IMR-90 (cell line): ENCODE data around the gene PRKAG2. TPM values are rescaled to one million over a fixed set of nuclear protein-coding genes. Genes with fewer than 3 reads are reported as not detected.

Experiments used
- ATAC-seq: fragments of 200-7000 bp; cut with Tn5 transposase; 2 replicates; pipeline ENCODE4 v1.9.1; 2020; ENCODE audit warnings: low read depth, mild to moderate bottlenecking, moderate library complexity
- BruUV-seq: library from RNA; stranded (reverse); fragments of 400-500 nt; replicated peaks from 2 replicates; lab custom pipeline; 2021; lab: Mats Ljungman, UMichigan
- CTCF ChIA-PET: fragments of 300-600 bp; formaldehyde crosslinking; extraction: SDS; loops from one replicate; lab custom pipeline; 2021; ENCODE audit warnings: antibody characterized with exemption; lab: Yijun Ruan, JAX
- POLR2A ChIA-PET: fragments of 300-600 bp; sonication (Branson Sonifier 250); formaldehyde crosslinking; loops from one replicate; lab custom pipeline; 2022; ENCODE audit warnings: antibody characterized with exemption; ENCODE audit not compliant: unreplicated experiment; lab: Charles Lee
- DNase-seq: peaks from one replicate; pipeline ENCODE4 v3.0.0; 2013
- H2AFZ ChIP-seq: replicated peaks from 2 replicates; pipeline ENCODE3; 2013; ENCODE audit warnings: low read length, mild to moderate bottlenecking; ENCODE audit not compliant: poor library complexity
- H2AK5ac ChIP-seq: 2 replicates; pipeline ENCODE4 v1.6.1; 2013; ENCODE audit warnings: low read depth, low read length, inconsistent platforms
- H2AK9ac ChIP-seq: replicated peaks from 2 replicates; pipeline ENCODE3; 2013; ENCODE audit warnings: mild to moderate bottlenecking, low read depth, low read length, moderate library complexity; ENCODE audit not compliant: poor library complexity
- H2BK120ac ChIP-seq: 2 replicates; pipeline ENCODE4 v1.6.1; 2013; ENCODE audit warnings: low read depth, low read length, inconsistent platforms
- H2BK15ac ChIP-seq: 3 replicates; pipeline ENCODE4 v1.6.1; 2013; ENCODE audit warnings: low read depth, low read length, inconsistent platforms
- H2BK20ac ChIP-seq: 2 replicates; pipeline ENCODE4 v1.6.1; 2013; ENCODE audit warnings: low read depth, mild to moderate bottlenecking, inconsistent platforms, low read length, moderate library complexity
- H2BK5ac ChIP-seq: 2 replicates; pipeline ENCODE4 v1.6.1; 2013; ENCODE audit warnings: mild to moderate bottlenecking, low read depth, low read length, inconsistent platforms; ENCODE audit not compliant: poor library complexity, severe bottlenecking
- H3K14ac ChIP-seq: replicated peaks from 2 replicates; pipeline ENCODE4 v1.6.1; 2013; ENCODE audit warnings: low read depth, low read length, inconsistent platforms
- H3K18ac ChIP-seq: 2 replicates; pipeline ENCODE4 v1.6.1; 2013; ENCODE audit warnings: low read depth, low read length, control low read depth
- H3K23ac ChIP-seq: 2 replicates; pipeline ENCODE4 v1.6.1; 2013; ENCODE audit warnings: low read depth, low read length, inconsistent platforms
- H3K27ac ChIP-seq: 2 replicates; pipeline ENCODE4 v1.5.1; 2013; ENCODE audit warnings: mild to moderate bottlenecking, control low read depth, low read length; ENCODE audit not compliant: insufficient read depth
- H3K27me3 ChIP-seq: 2 replicates; pipeline ENCODE4 v1.6.1; 2013; ENCODE audit warnings: low read length; ENCODE audit not compliant: control insufficient read depth, insufficient read depth
- H3K36me3 ChIP-seq: 2 replicates; pipeline ENCODE4 v1.6.1; 2013; ENCODE audit warnings: low read length, mixed read lengths; ENCODE audit not compliant: control insufficient read depth, insufficient read depth
- H3K4ac ChIP-seq: 2 replicates; pipeline ENCODE4 v1.6.1; 2013; ENCODE audit warnings: low read depth, low read length, inconsistent platforms
- H3K4me1 ChIP-seq: 2 replicates; pipeline ENCODE4 v1.6.1; 2013; ENCODE audit warnings: low read length, mixed read lengths; ENCODE audit not compliant: control insufficient read depth, insufficient read depth
- H3K4me2 ChIP-seq: 2 replicates; pipeline ENCODE4 v1.6.1; 2013; ENCODE audit warnings: low read depth, mild to moderate bottlenecking, control low read depth, low read length, moderate library complexity
- H3K4me3 ChIP-seq: 2 replicates; pipeline ENCODE4 v1.5.1; 2013; ENCODE audit warnings: low read depth, mild to moderate bottlenecking, control low read depth, low read length, moderate library complexity; ENCODE audit not compliant: insufficient read depth
- H3K56ac ChIP-seq: 2 replicates; pipeline ENCODE4 v1.6.1; 2013; ENCODE audit warnings: low read length, inconsistent platforms; ENCODE audit not compliant: insufficient read depth; ENCODE audit errors: extremely low read depth
- H3K79me1 ChIP-seq, 2 experiments: 2 replicates each; pipeline ENCODE4 v1.6.1; 2013; ENCODE audit warnings: low read length in 2 of 2, inconsistent platforms in 1 of 2, low read depth in 1 of 2
- H3K9ac ChIP-seq: 2 replicates; pipeline ENCODE4 v1.6.1; 2013; ENCODE audit warnings: low read depth, low read length, control low read depth
- H3K9me1 ChIP-seq: 2 replicates; pipeline ENCODE4 v1.6.1; 2013; ENCODE audit warnings: low read length, inconsistent platforms; ENCODE audit not compliant: insufficient read depth
- H3K9me3 ChIP-seq: 2 replicates; pipeline ENCODE4 v1.6.1; 2013; ENCODE audit warnings: low read length; ENCODE audit not compliant: control insufficient read depth, insufficient read depth
- H4K20me1 ChIP-seq: 2 replicates; pipeline ENCODE4 v1.6.1; 2013; ENCODE audit warnings: low read length, inconsistent platforms; ENCODE audit not compliant: insufficient read depth
- H4K5ac ChIP-seq: 2 replicates; pipeline ENCODE4 v1.6.1; 2013; ENCODE audit warnings: mild to moderate bottlenecking, low read depth, low read length, control low read depth
- H4K8ac ChIP-seq, 2 experiments: 2 replicates each; pipeline ENCODE4 v1.6.1; 2013; ENCODE audit warnings: low read depth in 2 of 2, low read length in 2 of 2, control low read depth in 1 of 2, inconsistent platforms in 1 of 2
- H4K91ac ChIP-seq: 2 replicates; pipeline ENCODE4 v1.6.1; 2013; ENCODE audit warnings: low read depth, low read length, inconsistent platforms; ENCODE audit not compliant: insufficient read depth
- BHLHE40 ChIP-seq: fragments of 150-350 bp; IDR thresholded peaks from 2 replicates; pipeline ENCODE4 v1.6.1; 2016; ENCODE audit warnings: mild to moderate bottlenecking, low read depth, low read length
- CHD1 ChIP-seq: IDR thresholded peaks from 2 replicates; pipeline ENCODE4 v1.6.1; 2012; ENCODE audit warnings: low read depth, low read length, improper control_type of control experiment
- FOS ChIP-seq: fragments of 150-350 bp; IDR thresholded peaks from 2 replicates; pipeline ENCODE4 v1.6.1; 2016; ENCODE audit warnings: low read depth, low read length
- MAFK ChIP-seq: IDR thresholded peaks from 2 replicates; pipeline ENCODE4 v1.6.1; 2012; ENCODE audit warnings: low read depth, low read length, improper control_type of control experiment
- MAZ ChIP-seq: IDR thresholded peaks from 2 replicates; pipeline ENCODE4 v1.6.1; 2012; ENCODE audit warnings: low read depth, mild to moderate bottlenecking, low read length, improper control_type of control experiment, moderate library complexity, borderline replicate concordance
- MXI1 ChIP-seq: IDR thresholded peaks from 2 replicates; pipeline ENCODE4 v1.6.1; 2012; ENCODE audit warnings: low read depth, mild to moderate bottlenecking, low read length, moderate library complexity, borderline replicate concordance
- POLR2A ChIP-seq: IDR thresholded peaks from 2 replicates; pipeline ENCODE4 v1.6.1; 2012; ENCODE audit warnings: mild to moderate bottlenecking, low read depth, low read length
- RCOR1 ChIP-seq: IDR thresholded peaks from 2 replicates; pipeline ENCODE4 v1.6.1; 2012; ENCODE audit warnings: mild to moderate bottlenecking, low read length, improper control_type of control experiment; ENCODE audit not compliant: insufficient replicate concordance
- RFX5 ChIP-seq: IDR thresholded peaks from 2 replicates; pipeline ENCODE4 v1.8.0; 2012; ENCODE audit warnings: low read depth, mild to moderate bottlenecking, low read length, moderate library complexity
- SMC3 ChIP-seq: fragments of 150-350 bp; IDR thresholded peaks from 2 replicates; pipeline ENCODE4 v1.6.1; 2016; ENCODE audit warnings: low read depth, mild to moderate bottlenecking, antibody characterized with exemption, low read length, moderate library complexity
- WGBS, 2 experiments: methylation state at CpG; one replicate each; pipeline versions ENCODE4 v1.1.5 to v1.1.7; 2013; ENCODE audit warnings: missing lambda C conversion rate in 2 of 2; ENCODE audit not compliant: insufficient read length in 1 of 2; ENCODE audit errors: extremely low coverage in 2 of 2; 5-methylcytosine and 5-hydroxymethylcytosine counted together
- dilution Hi-C: fragments of 300-500 bp; cut with HindIII; formaldehyde crosslinking; loops from one replicate; pipeline ENCODE4 v1.14.3; 2018; ENCODE audit warnings: low sequenced_read_pairs; ENCODE audit not compliant: unreplicated experiment
- in situ Hi-C: fragments of 300-500 bp; cut with MboI; formaldehyde crosslinking; loops from 3 replicates; pipeline ENCODE4 v1.14.3; 2019; ENCODE audit warnings: low sequenced_read_pairs, inconsistent platforms, mixed read lengths
- intact Hi-C: fragments of 100-400 bp; cut with micrococcal nuclease; formaldehyde crosslinking; loops from 2 replicates; pipeline ENCODE4 v1.10.0; 2022
- polyA plus RNA-seq, 3 experiments: library from polyadenylated mRNA; depleted of rRNA; stranded (reverse); fragments of >200 nt; gene quantifications; 2 replicates each; pipeline ENCODE4 v1.2.3, GENCODE V29; 2012; ENCODE audit warnings: low replicate concordance in 1 of 3
- total RNA-seq: library from RNA; depleted of rRNA; stranded (reverse); fragments of >200 nt; gene quantifications from 2 replicates; pipeline ENCODE4 v1.2.3, GENCODE V29; 2012
- TF ChIP-seq, protein P1 (sequence below): fragments of 150-350 bp; IDR thresholded peaks from 2 replicates; pipeline ENCODE4 v1.6.1; 2017; ENCODE audit warnings: mild to moderate bottlenecking, antibody characterized with exemption, low read length, low read depth
- TF ChIP-seq, protein P2 (sequence below): conservative IDR thresholded peaks from 2 replicates; pipeline ENCODE4 v1.5.1; 2012; ENCODE audit warnings: mild to moderate bottlenecking, low read depth, low read length, improper control_type of control experiment

The PRKAG2 gene
- total and polyA plus RNA-seq, 2 of the 4 experiments (the other 2 are of a cell fraction), result 15.4 to 21.6 TPM

DNA sequence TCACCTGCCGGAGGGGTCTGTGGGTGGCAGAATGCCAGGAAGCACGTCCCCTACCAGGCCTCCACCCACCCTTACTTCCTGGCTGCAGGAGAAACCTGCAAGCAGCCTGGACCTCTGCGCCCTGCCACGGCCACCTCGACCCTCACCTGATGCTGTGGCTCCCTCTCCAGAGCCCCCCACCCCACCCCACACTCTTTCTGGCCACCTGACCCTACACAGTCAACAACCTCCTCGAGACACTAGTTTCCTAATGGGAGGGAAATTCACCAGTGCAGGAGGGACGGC is 91.3 kb downstream of the PRKAG2 start:
- no peak overlapping the region for H2AK9ac ChIP-seq
- no peak overlapping the region for H2AFZ ChIP-seq
- ChIA-PET CTCF (interaction anchor here (0.6 kb wide), 1 partner anchor 349 kb away, joined by 3 read pairs; no protein-coding TSS in a partner anchor), POLR2A (no interaction called here)
- no peak overlapping the region for H3K56ac ChIP-seq
- no peak overlapping the region for H3K14ac ChIP-seq
- H3K9ac ChIP-seq, result no peak overlapping the region
- no peak overlapping the region for H2BK5ac ChIP-seq
- no peaks in the 10 kb centered on the region for H3K79me1 ChIP-seq
- ATAC-seq (no peak), DNase-seq (no peak)
- H3K4me1 ChIP-seq, result no peaks in the 10 kb centered on the region
- H2BK120ac ChIP-seq, result no peak overlapping the region
- H4K5ac ChIP-seq, result no peak overlapping the region
- H2BK20ac ChIP-seq, result no peak overlapping the region
- H3K36me3 ChIP-seq, result no peaks in the 10 kb centered on the region
- H3K4me3 ChIP-seq, result no peak overlapping the region
- H3K23ac ChIP-seq, result no peak overlapping the region
- in situ Hi-C loops, result no loop called here
- BruUV-seq, result no TSS peak
- dilution Hi-C loops, result no loop called here
- H3K27ac ChIP-seq, result no peak overlapping the region
- no peak overlapping the region for H4K8ac ChIP-seq
- 0 out of 2 replicates have a peak, but pooled peaks cover 2% of the 10 kb centered on the region for H3K9me1 ChIP-seq
- no peaks in the 10 kb centered on the region for H3K9me3 ChIP-seq
- H3K4me2 ChIP-seq, result no peak overlapping the region
- H3K4ac ChIP-seq, result no peak overlapping the region
- H3K27me3 ChIP-seq, result peaks cover 31% of the 10 kb centered on the region
- no peaks in the 10 kb centered on the region for H4K20me1 ChIP-seq
- TF ChIP-seq SMC3 (no peak), MXI1 (no peak), CHD1 (no peak), RCOR1 (no peak), BHLHE40 (no peak), FOS (no peak), POLR2A (no peak), MAFK (no peak), MAZ (no peak), RFX5 (no peak)
- TF ChIP-seq, protein P1, sequence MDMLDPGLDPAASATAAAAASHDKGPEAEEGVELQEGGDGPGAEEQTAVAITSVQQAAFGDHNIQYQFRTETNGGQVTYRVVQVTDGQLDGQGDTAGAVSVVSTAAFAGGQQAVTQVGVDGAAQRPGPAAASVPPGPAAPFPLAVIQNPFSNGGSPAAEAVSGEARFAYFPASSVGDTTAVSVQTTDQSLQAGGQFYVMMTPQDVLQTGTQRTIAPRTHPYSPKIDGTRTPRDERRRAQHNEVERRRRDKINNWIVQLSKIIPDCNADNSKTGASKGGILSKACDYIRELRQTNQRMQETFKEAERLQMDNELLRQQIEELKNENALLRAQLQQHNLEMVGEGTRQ, result no peak
- TF ChIP-seq, protein P2, sequence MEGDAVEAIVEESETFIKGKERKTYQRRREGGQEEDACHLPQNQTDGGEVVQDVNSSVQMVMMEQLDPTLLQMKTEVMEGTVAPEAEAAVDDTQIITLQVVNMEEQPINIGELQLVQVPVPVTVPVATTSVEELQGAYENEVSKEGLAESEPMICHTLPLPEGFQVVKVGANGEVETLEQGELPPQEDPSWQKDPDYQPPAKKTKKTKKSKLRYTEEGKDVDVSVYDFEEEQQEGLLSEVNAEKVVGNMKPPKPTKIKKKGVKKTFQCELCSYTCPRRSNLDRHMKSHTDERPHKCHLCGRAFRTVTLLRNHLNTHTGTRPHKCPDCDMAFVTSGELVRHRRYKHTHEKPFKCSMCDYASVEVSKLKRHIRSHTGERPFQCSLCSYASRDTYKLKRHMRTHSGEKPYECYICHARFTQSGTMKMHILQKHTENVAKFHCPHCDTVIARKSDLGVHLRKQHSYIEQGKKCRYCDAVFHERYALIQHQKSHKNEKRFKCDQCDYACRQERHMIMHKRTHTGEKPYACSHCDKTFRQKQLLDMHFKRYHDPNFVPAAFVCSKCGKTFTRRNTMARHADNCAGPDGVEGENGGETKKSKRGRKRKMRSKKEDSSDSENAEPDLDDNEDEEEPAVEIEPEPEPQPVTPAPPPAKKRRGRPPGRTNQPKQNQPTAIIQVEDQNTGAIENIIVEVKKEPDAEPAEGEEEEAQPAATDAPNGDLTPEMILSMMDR, result no peak
- no CpG with 5 or more reads among the region's 7 CpGs for WGBS, 2 experiments
- H3K18ac ChIP-seq, result no peak overlapping the region
- H4K91ac ChIP-seq, result no peak overlapping the region
- intact Hi-C loops, result no loop called here
- H2AK5ac ChIP-seq, result no peak overlapping the region
- no peak overlapping the region for H2BK15ac ChIP-seq
